PC-3 (cell line): ENCODE results near the gene ATP8B3.

Experiments used
- CTCF ChIP-seq: fragments of 300-600 bp; sonication (generic); conservative IDR thresholded peaks from 2 replicates; pipeline ENCODE4 v1.5.1; 2017; ENCODE audit warnings: antibody characterized with exemption, low read depth, mild to moderate bottlenecking, low read length
- EZH2 ChIP-seq: fragments of 300-600 bp; sonication (generic); IDR thresholded peaks from one replicate; pipeline ENCODE4 v1.6.1; 2017; ENCODE audit warnings: antibody characterized with exemption, mild to moderate bottlenecking, low read length; ENCODE audit not compliant: unreplicated experiment

GRCh38 chr19:1860042-1860775 is 48.1 kb upstream of the ATP8B3 start:
- TF ChIP-seq CTCF (no peak), EZH2 (no peak)
